NCI-H82 treated with DMSO at 0.1 percent for 48 hours (cell line): ENCODE results near the gene LY86.
A peak's percentile ranks its signal among the peaks of the same experiment; 100 is the strongest.

Experiments
- DNase-seq: peaks from one replicate; lab custom pipeline; 2025; ENCODE audit not compliant: unreplicated experiment; lab: John Stamatoyannopoulos, UW

LY86 gene

DNA sequence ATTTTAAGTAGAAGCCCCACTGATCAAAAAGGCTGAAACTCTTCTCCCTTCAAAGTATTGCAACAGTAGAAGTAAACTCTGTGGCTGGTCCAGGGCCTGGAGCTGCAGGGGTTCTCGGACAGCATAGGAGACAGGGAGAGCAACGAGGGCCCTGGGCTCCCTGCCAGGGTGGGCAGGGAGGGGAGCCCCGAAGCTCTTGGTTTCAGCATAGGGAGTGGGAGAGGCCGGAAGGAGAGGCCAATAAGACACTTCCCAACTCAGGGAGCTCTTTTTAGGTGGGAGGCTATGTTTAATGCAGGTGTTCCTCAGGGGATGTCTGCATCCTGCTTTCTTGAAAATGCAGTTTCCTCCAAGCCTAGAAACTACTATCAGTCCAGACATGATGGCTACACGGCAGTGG is 91.1 kb downstream of the LY86 start:
- no peak for DNase-seq

DNA sequence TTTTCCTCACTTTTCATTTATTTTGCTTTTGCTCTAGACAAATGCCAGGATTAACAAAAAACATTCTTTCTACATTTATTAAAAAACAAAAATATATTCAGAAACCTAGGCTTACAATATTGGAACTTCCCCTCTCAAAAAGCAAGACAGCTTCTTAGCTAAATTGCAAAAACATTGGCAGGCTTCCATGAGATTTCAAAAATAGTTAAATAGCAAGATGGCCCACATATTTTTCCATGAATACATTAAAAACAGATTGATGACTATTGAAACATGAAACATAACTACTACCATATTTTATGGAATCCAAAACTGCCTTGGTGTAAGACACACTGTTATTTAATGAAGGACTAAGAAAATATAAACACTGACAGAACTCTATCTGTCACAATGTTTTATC is 92.0 kb downstream of the LY86 start:
- no peak for DNase-seq

DNA sequence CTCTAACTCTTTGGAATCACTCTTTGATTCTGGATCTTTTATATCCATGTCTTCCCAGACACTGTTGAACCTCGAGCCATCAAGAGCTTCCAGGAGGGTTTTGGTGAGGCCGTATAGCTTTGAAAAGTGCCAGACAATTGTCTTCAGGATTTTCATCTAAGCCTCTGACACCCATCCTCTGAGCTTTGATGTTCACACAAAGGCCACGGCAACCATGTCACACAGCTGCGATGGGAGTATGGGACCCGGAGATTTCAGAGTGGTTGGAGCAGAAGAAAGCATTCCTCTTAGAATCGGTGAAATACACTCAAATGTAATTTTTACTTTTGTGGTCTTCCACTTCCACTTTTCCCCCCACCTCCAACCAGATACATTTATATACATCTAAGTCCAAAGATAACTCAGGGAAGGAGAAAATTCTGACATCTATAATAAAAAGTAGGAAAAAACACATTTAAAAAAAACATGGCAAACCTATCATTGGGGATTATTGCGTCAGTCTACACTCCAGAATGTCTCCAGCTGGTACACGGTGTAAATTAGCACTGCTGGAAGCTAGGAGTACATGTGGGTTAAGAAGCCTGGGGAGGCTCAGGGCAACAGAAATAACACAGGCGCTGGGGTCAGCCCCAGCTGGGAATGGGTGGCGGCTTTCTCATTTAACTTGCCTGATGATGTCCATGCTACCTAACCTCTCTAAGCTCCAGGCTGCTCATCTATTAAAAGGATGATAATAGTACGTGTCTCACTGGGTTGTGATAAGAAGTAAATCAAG is 92.7 kb downstream of the LY86 start:
- no peak for DNase-seq

DNA sequence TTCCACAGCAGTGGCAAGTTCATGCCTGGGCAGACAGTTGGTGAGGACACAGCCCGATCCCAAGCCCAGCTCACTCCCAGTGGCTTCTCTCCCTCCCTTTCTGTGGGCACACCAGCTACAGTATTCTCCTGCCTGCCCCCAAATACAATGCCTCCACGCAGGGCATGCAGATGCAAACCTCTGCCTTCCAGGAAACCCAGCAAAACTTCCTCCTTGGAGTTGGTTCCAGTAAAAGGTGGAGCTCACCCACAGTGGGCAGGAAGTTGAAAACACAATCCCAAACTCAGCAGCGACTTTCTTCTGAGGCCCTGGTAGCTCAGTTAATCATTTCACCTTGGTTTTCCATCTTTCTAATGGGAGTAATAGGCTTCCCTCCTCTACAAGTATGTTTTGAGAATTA is 93.7 kb downstream of the LY86 start:
- no peak for DNase-seq

DNA sequence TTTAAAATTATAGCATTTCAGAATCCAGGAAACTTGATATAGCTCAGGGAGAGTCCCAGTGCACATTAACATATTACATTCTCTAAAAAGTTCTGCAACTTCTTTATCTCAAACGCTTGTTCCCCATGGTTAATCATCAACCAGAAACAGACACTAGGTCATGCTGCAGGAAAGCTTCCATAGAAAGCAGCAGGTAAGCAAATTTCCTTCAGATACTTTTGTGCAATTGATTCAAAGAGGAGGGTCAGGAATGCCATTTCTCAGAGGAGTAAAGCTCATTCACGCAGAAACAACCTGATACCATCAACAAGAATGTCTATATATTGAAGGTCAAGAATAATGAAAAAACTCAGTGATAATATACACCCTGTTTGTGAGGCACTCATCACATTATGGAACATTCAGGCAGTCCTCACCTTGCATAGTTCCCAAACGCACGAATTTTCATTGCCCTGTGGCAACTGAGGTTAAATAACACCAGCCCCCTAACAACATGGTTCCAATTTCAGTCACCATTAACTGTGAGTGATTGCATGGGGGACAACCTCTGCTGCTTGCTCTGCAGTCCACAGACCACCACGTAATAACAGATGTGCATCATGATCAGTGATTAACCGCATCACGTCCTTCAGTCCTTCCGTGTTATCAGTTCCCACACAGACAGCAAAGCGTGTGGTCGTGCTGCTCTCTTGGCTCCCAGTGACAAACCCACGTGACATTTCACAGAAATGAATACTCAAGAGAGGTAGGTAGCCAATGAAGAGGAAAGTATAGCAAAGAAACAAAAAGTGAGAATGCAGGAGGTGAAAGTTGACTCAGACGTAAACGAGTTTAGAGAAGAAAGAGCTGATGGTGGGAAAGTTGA is 95.7 kb downstream of the LY86 start:
- DNase-seq, result no peak

DNA sequence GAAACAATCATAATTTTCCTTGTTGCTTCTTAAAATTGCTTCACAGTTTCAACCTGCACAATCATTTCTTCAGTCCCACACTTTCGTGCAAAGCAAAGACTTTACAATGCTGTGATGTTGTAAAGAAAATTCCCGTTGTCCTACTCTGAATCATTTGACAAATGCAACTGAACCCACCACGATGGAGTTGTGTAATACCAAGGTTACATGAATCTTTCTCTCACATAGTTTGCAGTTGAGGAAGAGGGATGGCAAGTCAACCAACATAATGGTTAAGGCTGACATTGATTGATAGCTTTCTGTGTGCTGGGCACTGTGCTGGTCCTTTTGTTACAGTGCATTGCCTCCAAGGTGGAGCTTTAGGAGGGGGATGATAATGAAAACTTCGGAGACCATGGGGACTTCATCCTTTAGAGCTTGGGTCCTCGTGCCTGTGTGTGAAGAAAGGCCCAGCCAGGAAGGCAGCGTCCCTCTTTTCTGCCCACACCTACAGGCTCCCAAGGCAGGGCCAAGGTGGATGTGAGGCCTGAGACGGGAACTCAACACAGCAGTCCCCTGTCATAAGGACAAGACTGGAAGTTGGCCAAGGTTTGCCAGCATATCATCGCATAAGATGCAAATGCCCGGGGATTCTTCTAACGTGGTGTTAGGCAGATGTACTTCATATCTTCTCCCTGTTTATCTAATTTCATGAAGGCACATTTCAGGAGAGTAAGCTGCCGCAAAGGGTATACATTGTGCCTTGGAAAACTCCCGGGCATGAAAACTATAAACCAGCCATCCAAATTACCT is 96.9 kb downstream of the LY86 start:
- no peak for DNase-seq

DNA sequence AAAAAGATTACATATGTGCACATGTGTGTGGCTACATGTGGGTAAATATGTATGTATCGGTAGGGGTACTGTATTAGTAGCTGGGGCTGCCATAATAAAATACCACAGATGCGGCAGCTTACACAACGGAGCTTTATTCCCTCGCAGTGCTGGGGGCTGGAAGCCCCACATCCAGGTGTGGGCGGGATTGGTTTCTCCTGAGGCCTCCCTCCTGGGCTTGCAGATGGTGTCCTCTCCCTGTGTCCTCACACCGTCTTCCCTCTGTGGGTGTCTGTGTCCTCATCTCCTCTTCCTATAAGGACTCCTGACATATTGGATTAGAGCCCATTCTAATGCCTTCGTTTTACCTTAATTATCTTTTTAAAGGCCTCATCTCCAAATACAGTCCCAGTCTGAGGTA is 97.7 kb downstream of the LY86 start:
- DNase-seq, result peak; percentile 59

DNA sequence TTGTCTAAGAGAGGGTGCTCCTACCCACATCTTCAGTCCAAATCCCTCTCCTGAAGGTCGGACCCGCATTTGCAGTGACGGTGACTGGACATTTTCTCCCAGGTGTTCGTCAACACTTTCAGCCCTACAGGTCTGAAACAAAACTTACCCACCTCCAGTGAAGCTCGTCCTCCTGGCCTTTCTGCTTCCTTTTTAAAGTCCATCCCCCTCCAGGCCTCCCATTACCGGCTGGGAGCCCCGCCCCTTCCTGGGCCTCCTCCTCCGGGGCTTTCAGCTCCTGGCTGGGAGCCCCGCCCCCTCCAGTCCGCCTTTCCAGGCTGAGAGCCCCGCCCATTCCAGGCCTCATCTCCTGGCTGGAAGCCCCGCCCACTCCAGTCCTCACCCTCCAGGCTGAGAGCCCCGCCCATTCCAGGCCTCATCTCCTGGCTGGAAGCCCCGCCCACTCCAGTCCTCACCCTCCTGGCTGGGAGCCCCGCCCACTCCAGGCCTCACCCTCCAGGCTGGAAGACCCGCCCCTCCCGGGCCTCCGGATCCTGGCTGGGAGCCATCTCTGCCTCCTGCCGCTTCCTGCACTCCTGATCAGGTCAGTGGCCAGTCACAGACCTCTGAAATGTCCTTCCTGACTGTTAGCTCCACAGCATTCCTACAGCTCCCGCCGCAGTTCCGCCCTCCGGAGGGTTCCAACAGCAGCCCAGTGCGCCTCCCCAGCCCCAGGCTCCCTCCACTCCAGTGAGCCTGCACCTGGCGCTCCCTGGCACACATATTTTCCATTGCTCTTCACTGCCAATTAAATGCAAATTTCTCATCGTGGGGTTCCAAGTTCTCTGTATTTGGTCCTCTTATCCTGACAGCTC is 98.5 kb downstream of the LY86 start:
- DNase-seq, result peak; percentile 96

DNA sequence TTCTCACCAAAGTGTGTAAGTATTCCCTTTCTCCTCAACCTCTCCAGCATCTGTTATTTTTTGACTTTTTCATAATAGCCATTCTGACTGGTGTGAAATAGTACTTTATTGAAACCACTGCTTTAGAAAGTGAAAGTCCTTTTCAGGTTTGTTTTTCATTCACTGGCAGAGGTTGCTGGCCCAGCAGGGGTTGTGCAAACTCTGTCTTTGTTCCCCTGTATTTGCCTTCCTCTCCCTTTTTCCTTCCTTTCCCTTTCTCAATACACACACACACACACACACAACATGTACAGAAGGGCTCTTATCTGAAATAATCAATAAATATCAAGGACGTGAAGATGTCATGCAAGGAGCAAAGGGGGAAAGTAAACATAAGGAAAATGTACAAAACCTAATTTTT is 99.8 kb downstream of the LY86 start:
- no peak for DNase-seq

DNA sequence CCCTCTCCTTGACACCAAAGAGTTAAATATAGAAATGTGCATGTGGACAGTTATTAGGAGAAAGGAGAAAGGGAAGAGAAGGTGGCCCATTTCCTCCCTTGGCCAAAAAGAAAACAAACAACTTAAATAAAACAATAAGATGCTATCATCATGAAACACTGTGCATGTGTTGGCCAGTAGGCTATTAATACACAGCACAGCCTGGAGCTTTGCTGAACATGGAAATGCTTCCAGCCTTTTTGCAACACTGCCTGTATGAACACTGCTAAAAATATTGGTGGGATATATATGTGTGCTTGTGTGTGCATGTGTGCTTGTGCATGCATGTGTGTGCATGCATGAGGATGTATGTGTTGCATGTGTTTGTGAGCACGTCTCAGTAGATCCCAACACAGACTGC is 100.4 kb downstream of the LY86 start:
- no peak for DNase-seq

DNA sequence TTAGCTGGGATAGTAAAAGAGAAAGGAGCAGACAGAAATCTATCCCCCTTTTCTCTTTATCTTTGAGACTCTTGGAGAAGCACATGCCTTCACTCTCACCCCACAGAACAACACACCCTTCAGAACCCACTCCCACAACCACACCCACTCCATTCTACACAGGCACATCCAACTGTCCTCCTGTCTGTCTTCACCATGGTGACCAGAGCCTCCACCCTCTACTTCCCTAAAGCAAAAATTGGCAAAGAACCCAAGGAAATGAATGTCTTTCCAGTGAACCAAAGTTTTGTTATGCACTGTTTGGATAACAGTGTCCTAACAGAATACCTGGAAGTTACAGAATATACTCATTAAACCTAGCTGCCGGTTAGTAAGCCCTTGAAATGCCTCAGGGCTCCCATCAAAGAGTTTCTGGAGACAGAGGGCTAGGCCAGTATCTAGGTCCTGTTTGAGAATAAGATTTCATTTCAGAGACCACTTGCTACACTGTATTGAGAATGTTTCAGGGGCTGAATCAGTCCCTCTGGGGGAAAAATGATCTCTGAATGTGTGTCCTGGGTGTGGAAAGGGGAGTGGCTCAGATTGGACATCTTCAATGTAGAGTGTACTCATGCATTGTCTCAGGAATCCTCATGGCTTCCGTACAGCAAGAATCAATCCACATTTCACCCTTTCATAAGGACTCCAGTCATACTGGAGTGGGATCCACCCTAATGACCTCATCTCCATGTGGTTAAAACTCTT is 101.1 kb downstream of the LY86 start:
- DNase-seq, result no peak

DNA sequence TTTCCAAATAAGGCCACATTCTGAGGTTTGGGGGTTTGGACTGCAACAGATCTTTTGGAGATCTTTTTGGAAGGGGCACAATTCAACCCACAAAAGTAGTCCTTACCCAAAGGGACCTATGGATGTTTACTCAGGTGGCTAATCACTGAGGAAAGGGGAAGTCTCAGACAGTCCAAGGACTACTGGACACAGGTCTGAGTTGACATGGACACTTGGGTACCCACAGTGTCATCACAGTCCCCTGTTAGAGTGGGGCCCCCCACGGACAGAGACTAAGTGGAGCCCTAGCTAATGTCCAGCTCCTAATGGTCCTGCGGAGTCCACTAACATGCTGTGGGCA is 101.6 kb downstream of the LY86 start:
- DNase-seq, result no peak

DNA sequence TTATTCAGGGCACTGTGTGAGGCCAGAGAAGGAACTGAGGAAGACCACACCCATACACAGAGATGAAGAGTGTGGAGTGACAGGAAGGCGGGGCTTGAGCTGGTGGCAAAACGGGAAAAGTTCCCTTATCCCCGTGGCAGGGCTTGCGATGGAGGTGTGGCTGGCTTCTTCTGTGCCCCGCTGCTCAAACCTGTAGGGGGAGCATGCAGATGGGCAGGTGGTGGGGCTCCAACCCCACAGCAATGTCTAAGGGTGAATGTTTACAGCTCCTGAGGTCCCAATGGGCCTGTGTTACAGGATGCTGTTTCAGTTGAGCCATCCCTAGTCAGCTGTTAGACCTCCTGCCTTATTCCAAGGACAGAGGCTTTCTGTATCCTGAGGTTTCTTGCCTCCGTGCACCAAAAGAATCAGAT is 105.9 kb downstream of the LY86 start:
- DNase-seq, result no peak

DNA sequence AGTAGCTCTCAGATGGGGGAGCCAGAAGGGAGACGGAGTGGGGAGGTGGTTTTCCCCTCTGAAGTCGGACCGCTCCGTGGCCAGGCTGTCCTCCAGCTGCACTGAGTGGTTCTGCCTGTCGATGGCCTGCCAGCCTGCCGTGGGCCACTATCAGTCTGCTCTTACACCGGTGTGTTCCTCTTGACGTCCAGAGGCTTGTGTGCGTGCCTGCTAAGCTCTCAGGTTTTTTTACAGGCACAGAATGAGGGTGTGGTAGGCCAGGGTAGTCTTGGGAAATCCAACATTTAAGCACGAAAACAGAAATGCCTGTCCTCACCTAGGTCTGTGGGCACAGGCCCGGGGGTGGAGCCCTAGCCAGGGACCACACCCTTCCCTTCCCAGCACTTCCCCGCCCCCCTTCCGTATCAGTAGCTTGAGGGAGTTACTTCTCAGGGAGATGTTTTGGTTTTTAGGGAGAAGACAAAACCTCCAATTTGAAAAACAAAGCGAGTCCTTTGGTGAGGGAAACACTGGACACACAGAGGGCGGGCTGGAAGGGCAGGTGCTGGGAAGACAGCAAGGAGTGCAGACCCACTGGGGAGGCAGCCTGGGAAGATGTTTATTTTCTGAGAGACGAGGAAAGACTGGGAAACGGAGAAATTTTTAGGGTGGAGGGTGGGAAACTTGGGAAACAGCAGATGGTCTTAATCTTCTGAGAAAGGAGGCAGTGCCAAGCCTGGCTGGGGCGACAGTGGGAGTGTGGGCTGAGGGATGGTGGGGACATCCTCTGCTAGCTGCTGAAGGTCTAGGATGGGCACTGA is 106.5 kb downstream of the LY86 start:
- no peak for DNase-seq

DNA sequence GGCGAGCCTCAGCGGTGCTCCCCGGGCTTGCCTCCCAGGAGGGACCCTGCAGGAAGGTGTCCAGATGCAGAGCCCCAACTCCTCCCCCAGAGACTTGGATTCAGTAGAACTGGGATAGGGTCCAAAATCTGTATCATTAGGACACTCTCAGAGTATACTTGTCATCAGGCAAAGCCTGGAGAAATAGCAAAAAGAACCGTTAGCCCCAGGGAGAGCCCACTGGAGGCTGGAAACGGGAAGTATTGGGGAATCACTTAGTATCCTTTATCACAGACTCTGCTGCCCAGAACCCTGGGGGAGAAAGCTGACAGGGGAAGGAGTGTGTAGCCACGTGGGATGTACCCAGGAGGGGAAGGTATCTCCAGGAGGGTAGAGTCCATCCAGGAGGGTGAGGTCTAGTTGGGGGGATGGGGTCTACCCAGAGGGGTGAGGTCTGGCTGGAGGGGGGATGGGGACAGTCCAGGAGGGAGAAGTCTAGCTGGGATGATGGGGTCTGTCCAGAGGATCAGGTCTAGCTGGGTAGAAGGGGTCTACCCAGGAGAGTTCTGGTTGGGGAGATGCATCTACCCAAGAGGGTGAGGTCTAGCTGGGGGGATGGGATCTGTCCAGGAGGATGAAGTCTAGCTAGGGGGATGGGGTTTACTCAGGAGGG is 107.2 kb downstream of the LY86 start:
- no peak for DNase-seq

DNA sequence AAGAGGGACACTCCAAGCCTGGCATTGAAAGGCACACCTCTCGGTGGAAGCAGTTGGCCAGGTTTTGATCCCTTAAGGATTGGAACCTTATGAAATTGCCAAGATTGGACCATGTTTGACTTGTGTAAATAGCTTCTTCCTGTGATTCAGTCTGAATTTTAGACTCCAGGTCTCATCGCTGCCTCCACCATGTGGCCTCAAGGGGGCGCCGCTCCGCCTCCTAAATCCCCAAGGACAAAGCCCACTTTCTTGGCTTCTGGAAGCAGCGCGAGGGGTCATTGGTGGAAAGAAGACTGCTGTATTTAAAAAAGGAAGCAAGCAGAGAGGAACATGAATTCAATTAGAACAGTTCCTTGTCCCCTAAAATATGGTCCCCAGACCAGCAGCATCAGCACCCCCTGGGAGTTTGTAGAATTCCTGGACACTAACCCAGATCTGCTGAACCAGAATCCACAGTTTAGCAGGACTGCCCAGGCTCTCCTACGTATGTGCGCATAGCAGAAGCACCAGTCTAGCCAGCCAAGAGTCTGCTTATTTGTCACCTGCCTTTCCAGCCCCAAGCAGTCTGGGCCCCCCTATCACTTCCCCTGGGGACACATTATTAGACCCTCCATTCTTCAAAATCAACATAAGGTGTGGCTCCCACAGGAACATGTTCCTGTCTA is 108.5 kb downstream of the LY86 start:
- peak; percentile 52 for DNase-seq

DNA sequence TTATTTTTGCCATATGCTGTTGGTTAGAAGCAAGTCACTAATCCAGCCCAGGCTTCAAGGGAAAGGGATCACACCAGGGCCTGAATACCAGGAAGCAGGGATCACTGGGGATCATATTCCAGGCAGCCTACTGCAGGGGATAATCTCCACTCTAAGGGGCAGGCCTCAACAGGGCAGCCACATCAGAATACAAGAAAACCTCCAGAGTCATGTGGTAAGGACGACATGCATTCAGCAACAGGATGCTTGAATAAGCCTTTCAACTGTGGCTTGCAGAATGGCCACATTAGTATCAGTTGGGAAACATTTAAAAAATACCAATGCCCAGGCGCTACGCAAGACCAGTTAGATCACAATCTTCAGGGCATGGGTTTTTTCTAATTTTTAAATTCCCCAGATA is 109.1 kb downstream of the LY86 start:
- peak; percentile 80 for DNase-seq

DNA sequence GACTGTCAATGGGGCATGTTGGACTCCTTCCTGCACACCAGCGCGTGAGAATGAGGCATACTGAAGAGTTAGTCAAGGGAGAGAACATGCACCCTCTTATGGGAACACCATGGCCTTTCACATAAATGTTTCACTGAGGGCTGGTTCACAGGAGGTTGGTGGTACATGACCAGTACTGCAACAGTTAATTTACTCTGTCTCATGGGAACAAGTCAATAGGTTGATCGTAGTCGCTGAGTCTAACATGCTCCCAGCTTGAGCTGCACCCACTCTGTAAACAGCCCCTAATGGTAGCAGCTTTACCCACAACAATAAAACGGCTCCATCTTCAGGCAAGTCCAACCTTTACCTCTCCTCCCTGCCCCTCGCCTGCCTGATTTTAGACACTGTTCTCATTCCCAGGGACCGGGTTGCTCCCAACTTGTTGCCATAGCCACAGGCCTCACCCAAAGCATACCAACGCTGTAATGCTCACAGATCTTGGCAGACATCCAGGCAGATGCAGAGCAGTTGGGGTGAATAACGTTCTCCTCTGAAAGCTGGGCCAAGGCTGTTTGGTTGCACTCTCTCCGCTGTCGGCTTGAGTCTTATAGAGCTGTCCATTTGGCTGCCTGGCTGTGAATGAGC is 111.3 kb downstream of the LY86 start:
- DNase-seq, result peak; percentile 42
